ENCODE measurements around the gene DUSP10. TPM values are rescaled to one million over a fixed set of nuclear protein-coding genes. Genes with fewer than 3 reads are reported as not detected.

Gene DUSP10
- total and polyA plus RNA-seq, 2 donors (not counting 1 experiment from before 2014, with no cell fraction given) = 22.8 to 37.7 TPM

DNA sequence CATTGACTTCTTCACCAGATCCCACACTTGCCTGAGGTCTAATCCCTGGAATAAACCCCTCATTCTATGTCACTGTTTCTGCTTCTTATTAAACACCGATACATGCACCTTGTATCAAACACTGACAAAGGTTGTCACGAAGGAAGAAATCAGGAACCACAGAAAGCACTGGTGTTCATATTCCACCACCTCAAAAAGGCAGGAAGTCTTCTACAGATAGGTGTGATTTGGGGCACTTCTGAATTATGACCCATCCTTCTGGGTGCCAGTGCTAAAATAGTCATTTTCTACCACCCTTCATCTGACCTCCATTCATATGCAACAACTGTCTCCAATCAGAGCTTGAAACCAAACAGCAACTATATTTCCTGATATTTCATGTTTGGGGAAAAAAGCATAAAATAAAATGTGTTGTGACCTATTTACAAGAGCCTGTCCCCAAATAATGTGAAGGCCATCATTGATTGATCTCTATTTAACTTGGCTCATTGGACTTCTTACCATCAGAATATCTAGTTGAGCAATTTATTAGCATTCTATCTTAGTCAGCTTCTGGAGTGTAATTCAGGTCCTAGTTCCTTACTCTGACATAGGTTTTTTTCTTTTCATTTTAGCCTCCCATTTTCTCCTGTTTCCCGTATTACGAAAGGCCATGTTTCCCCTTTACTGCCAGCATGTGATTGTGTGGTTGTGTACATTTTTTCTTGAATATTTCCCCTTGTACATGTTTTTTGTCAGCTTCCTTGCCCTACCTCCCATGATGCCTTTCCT lies 43.1 kb downstream of the DUSP10 start:
- Mint-ChIP-seq H3K4me1 (peaks cover 7% of the 10 kb centered on the region), H3K9me3 (ENCODE audit: insufficient read depth) (no peaks in the 10 kb centered on the region), H3K27ac (no peak overlapping the region), H3K27me3 (no peaks in the 10 kb centered on the region), H3K4me3 (no peak overlapping the region)
- no peak for TF ChIP-seq EZH2 (IDR thresholded peaks at IDR 0.05; ENCODE audit: borderline replicate concordance, insufficient read depth, low read depth, low read length, poor library complexity, severe bottlenecking)
- TF ChIP-seq, protein P1, sequence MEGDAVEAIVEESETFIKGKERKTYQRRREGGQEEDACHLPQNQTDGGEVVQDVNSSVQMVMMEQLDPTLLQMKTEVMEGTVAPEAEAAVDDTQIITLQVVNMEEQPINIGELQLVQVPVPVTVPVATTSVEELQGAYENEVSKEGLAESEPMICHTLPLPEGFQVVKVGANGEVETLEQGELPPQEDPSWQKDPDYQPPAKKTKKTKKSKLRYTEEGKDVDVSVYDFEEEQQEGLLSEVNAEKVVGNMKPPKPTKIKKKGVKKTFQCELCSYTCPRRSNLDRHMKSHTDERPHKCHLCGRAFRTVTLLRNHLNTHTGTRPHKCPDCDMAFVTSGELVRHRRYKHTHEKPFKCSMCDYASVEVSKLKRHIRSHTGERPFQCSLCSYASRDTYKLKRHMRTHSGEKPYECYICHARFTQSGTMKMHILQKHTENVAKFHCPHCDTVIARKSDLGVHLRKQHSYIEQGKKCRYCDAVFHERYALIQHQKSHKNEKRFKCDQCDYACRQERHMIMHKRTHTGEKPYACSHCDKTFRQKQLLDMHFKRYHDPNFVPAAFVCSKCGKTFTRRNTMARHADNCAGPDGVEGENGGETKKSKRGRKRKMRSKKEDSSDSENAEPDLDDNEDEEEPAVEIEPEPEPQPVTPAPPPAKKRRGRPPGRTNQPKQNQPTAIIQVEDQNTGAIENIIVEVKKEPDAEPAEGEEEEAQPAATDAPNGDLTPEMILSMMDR (IDR thresholded peaks at IDR 0.05) = no peak
- H3K27me3 ChIP-seq (replicated peaks in 1 of 4; ENCODE audit: control extremely low read depth in 1 of 4, control insufficient read depth in 3 of 4, insufficient read depth in 4 of 4, low read length in 3 of 4) = no peaks in the 10 kb centered on the region
- no peaks in the 10 kb centered on the region for H3K79me2 ChIP-seq (ENCODE audit: control insufficient read depth, insufficient read depth, low read length)
- H3K4me2 ChIP-seq (replicated peaks; ENCODE audit: low read depth, low read length, poor library complexity, severe bottlenecking) = no peak overlapping the region
- H3K27ac ChIP-seq (ENCODE audit: low read length in 2 of 2) = no peak overlapping the region
- peaks cover 0 to 9% of the 10 kb centered on the region in 2 experiments for H3K36me3 ChIP-seq (replicated peaks in 1 of 2; ENCODE audit: control extremely low read depth in 1 of 2, control insufficient read depth in 1 of 2, extremely low read depth in 1 of 2, insufficient read depth in 2 of 2, low read length in 1 of 2)
- DNase-seq (no peak), ATAC-seq (ENCODE audit: low read depth) (no peak)
- no peak overlapping the region for H3K4me3 ChIP-seq (ENCODE audit: control extremely low read depth in 1 of 5, extremely low read depth in 1 of 5, insufficient read depth in 1 of 5, low read depth in 2 of 5, low read length in 4 of 5)
- no peaks in the 10 kb centered on the region for H3K9me3 ChIP-seq (ENCODE audit: control extremely low read depth in 1 of 3, control insufficient read depth in 2 of 3, insufficient read depth in 1 of 3, low read length in 2 of 3)
- intact Hi-C loops (cut with micrococcal nuclease) = no loop called here
- POLR2A ChIA-PET = no interaction called here
- H4K20me1 ChIP-seq (ENCODE audit: control insufficient read depth, insufficient read depth, low read length, poor library complexity, severe bottlenecking) = no peaks in the 10 kb centered on the region
- no CpG with 5 or more reads among the region's 4 CpGs for WGBS (ENCODE audit: insufficient coverage)
- CTCF ChIA-PET = no interaction called here
- H3K4me1 ChIP-seq (ENCODE audit: control insufficient read depth in 2 of 2, insufficient read depth in 2 of 2, low read length in 2 of 2) = no peaks in the 10 kb centered on the region
- H2AFZ ChIP-seq (ENCODE audit: insufficient read depth, low read depth, low read length, poor library complexity, severe bottlenecking) = no peak overlapping the region
- H3K9ac ChIP-seq (ENCODE audit: low read length) = no peak overlapping the region

GRCh38 chr1:221697923-221698425 lies 43.9 kb downstream of the DUSP10 start:
- Mint-ChIP-seq H3K9me3 (ENCODE audit: insufficient read depth) (no peaks in the 10 kb centered on the region), H3K27me3 (no peaks in the 10 kb centered on the region), H3K27ac (peak overlapping the region; percentile 41), H3K4me1 (peaks cover 7% of the 10 kb centered on the region), H3K4me3 (no peak overlapping the region)
- no peaks in the 10 kb centered on the region for H3K79me2 ChIP-seq (ENCODE audit: control insufficient read depth, insufficient read depth, low read length)
- DNase-seq = no peak
- H3K27me3 ChIP-seq (replicated peaks in 1 of 4; ENCODE audit: control extremely low read depth in 1 of 4, control insufficient read depth in 3 of 4, insufficient read depth in 4 of 4, low read length in 3 of 4) = no peaks in the 10 kb centered on the region
- no peaks in the 10 kb centered on the region for H4K20me1 ChIP-seq (ENCODE audit: control insufficient read depth, insufficient read depth, low read length, poor library complexity, severe bottlenecking)
- no peak overlapping the region for H3K4me3 ChIP-seq (ENCODE audit: control extremely low read depth in 1 of 5, extremely low read depth in 1 of 5, insufficient read depth in 1 of 5, low read depth in 2 of 5, low read length in 4 of 5)
- peaks cover 0 to 9% of the 10 kb centered on the region in 2 experiments for H3K36me3 ChIP-seq (replicated peaks in 1 of 2; ENCODE audit: control extremely low read depth in 1 of 2, control insufficient read depth in 1 of 2, extremely low read depth in 1 of 2, insufficient read depth in 2 of 2, low read length in 1 of 2)
- no peak for ATAC-seq (ENCODE audit: low read depth)
- H3K9ac ChIP-seq (ENCODE audit: low read length) = no peak overlapping the region
- WGBS (ENCODE audit: insufficient coverage) = 92% methylated on average over 1 of the region's 3 CpGs
- H3K4me2 ChIP-seq (replicated peaks; ENCODE audit: low read depth, low read length, poor library complexity, severe bottlenecking) = no peak overlapping the region
- no peak overlapping the region for H2AFZ ChIP-seq (ENCODE audit: insufficient read depth, low read depth, low read length, poor library complexity, severe bottlenecking)
- H3K9me3 ChIP-seq (ENCODE audit: control extremely low read depth in 1 of 3, control insufficient read depth in 2 of 3, insufficient read depth in 1 of 3, low read length in 2 of 3) = peaks cover 0 to 4% (median 0%) of the 10 kb centered on the region in 3 donors
- TF ChIP-seq, protein P1 (IDR thresholded peaks at IDR 0.05) = no peak
- no peak for TF ChIP-seq EZH2 (IDR thresholded peaks at IDR 0.05; ENCODE audit: borderline replicate concordance, insufficient read depth, low read depth, low read length, poor library complexity, severe bottlenecking)
- no peak overlapping the region for H3K27ac ChIP-seq (ENCODE audit: low read length in 2 of 2)
- intact Hi-C loops (cut with micrococcal nuclease) = no loop called here
- ChIA-PET POLR2A (no interaction called here), CTCF (no interaction called here)
- H3K4me1 ChIP-seq (ENCODE audit: control insufficient read depth in 2 of 2, insufficient read depth in 2 of 2, low read length in 2 of 2) = no peaks in the 10 kb centered on the region

Data from B cell (primary cell).